HG02981 (cell line): Measurements from ENCODE around the gene TRABD2A.

ENCODE experiments used
- ATAC-seq: cut with Tn5 transposase; IDR thresholded peaks from one replicate; pipeline ENCODE4 v1.9.1; 2021; ENCODE audit warnings: mild to moderate bottlenecking, moderate library complexity; ENCODE audit not compliant: unreplicated experiment

Gene TRABD2A

GRCh38 chr2:84827978-84828575, 52.8 kb downstream of the TRABD2A start:
- no peak for ATAC-seq

GRCh38 chr2:84823788-84824187, 57.1 kb downstream of the TRABD2A start:
- no peak for ATAC-seq

GRCh38 chr2:84823229-84823628, 57.7 kb downstream of the TRABD2A start:
- ATAC-seq, result no peak

- ATAC-seq, result no peak
Measured at GRCh38 chr2:84821806-84822205, 59.1 kb downstream of the TRABD2A start.

- ATAC-seq, result peak; percentile 90
Measured at GRCh38 chr2:84817239-84817655, 63.6 kb downstream of the TRABD2A start.

GRCh38 chr2:84816426-84817026, 64.4 kb downstream of the TRABD2A start:
- peak; percentile 76 for ATAC-seq

- no peak for ATAC-seq
Measured at GRCh38 chr2:84815146-84815545, 65.7 kb downstream of the TRABD2A start.

GRCh38 chr2:84811839-84812431, 68.9 kb downstream of the TRABD2A start:
- no peak for ATAC-seq

GRCh38 chr2:84808279-84808678, 72.6 kb downstream of the TRABD2A start:
- ATAC-seq, result no peak

- no peak for ATAC-seq
Measured at GRCh38 chr2:84807063-84807485, 73.8 kb downstream of the TRABD2A start.

GRCh38 chr2:84805250-84805958, 75.5 kb downstream of the TRABD2A start:
- ATAC-seq, result no peak

GRCh38 chr2:84801811-84802210, 79.1 kb downstream of the TRABD2A start:
- ATAC-seq, result no peak

GRCh38 chr2:84800194-84800805, 80.6 kb downstream of the TRABD2A start:
- peak; percentile 76 for ATAC-seq

- ATAC-seq, result no peak
Measured at GRCh38 chr2:84799772-84800171, 81.1 kb downstream of the TRABD2A start.

GRCh38 chr2:84797271-84797670, 83.6 kb downstream of the TRABD2A start:
- no peak for ATAC-seq

- no peak for ATAC-seq
Measured at GRCh38 chr2:84796798-84797197, 84.1 kb downstream of the TRABD2A start.

GRCh38 chr2:84793641-84794040, 87.2 kb downstream of the TRABD2A start:
- no peak for ATAC-seq

- ATAC-seq, result no peak
Measured at GRCh38 chr2:84792856-84793522, 87.9 kb downstream of the TRABD2A start.

GRCh38 chr2:84788498-84788897, 92.4 kb downstream of the TRABD2A start:
- no peak for ATAC-seq

- no peak for ATAC-seq
Measured at GRCh38 chr2:84788027-84788426, 92.9 kb downstream of the TRABD2A start.

- no peak for ATAC-seq
Measured at GRCh38 chr2:84786601-84787000, 94.3 kb downstream of the TRABD2A start.
